A673 (cell line): ENCODE measurements around the gene COG4. TPM values are rescaled to one million over a fixed set of nuclear protein-coding genes. Genes with fewer than 3 reads are reported as not detected.

ENCODE experiments used
- BruUV-seq: library from RNA; stranded (reverse); fragments of 400-500 nt; replicated peaks from 2 replicates; lab custom pipeline; 2021; lab: Mats Ljungman, UMichigan
- CTCF ChIA-PET: fragments of 300-600 bp; sonication (Branson Sonifier 250); formaldehyde crosslinking; loops from one replicate; lab custom pipeline; 2022; ENCODE audit warnings: antibody characterized with exemption; lab: Charles Lee
- POLR2A ChIA-PET: fragments of 300-600 bp; sonication (Branson Sonifier 250); formaldehyde crosslinking; loops from one replicate; lab custom pipeline; 2022; ENCODE audit warnings: antibody characterized with exemption; ENCODE audit not compliant: low non-redundant PET; lab: Charles Lee
- DNase-seq: peaks from one replicate; pipeline ENCODE4 v3.0.0-alpha.2; 2015; ENCODE audit warnings: low spot score
- H3K27ac ChIP-seq: fragments of 200-600 bp; sonication (generic); 2 replicates; pipeline ENCODE4 v1.5.1; 2016; ENCODE audit warnings: mixed run types, low read depth, mild to moderate bottlenecking, mixed read lengths, antibody characterized with exemption, low read length; ENCODE audit not compliant: poor library complexity, severe bottlenecking
- H3K27me3 ChIP-seq: fragments of 200-600 bp; sonication (generic); replicated peaks from 2 replicates; pipeline ENCODE4 v1.6.1; 2017; ENCODE audit warnings: mixed run types, low read depth, mild to moderate bottlenecking, mixed read lengths, antibody characterized with exemption, low read length; ENCODE audit not compliant: insufficient read depth, poor library complexity
- H3K36me3 ChIP-seq: fragments of 200-600 bp; sonication (generic); 2 replicates; pipeline ENCODE4 v1.6.1; 2016; ENCODE audit warnings: mixed run types, mild to moderate bottlenecking, mixed read lengths, antibody characterized with exemption, low read length; ENCODE audit not compliant: insufficient read depth, poor library complexity, severe bottlenecking
- H3K4me1 ChIP-seq: fragments of 200-600 bp; sonication (generic); 2 replicates; pipeline ENCODE4 v1.6.1; 2017; ENCODE audit warnings: mixed run types, mild to moderate bottlenecking, mixed read lengths, antibody characterized with exemption, low read length; ENCODE audit not compliant: insufficient read depth, poor library complexity, severe bottlenecking
- H3K4me3 ChIP-seq: fragments of 200-600 bp; sonication (generic); 2 replicates; pipeline ENCODE4 v1.5.1; 2016; ENCODE audit warnings: low read depth, mixed run types, mild to moderate bottlenecking, mixed read lengths, low read length; ENCODE audit not compliant: poor library complexity, severe bottlenecking
- H3K9me3 ChIP-seq: fragments of 200-600 bp; sonication (generic); 2 replicates; pipeline ENCODE4 v1.6.1; 2016; ENCODE audit warnings: mixed run types, low read depth, mild to moderate bottlenecking, mixed read lengths, antibody characterized with exemption, low read length; ENCODE audit not compliant: poor library complexity, severe bottlenecking
- EZH2 ChIP-seq: fragments of 200-600 bp; sonication (generic); IDR thresholded peaks from 2 replicates; pipeline ENCODE4 v1.6.1; 2017; ENCODE audit warnings: borderline replicate concordance, low read depth, mild to moderate bottlenecking, mixed read lengths, antibody characterized with exemption, low read length; ENCODE audit not compliant: poor library complexity, severe bottlenecking
- intact Hi-C: fragments of 100-400 bp; cut with micrococcal nuclease; formaldehyde crosslinking; loops from one replicate; pipeline ENCODE4 v1.10.0; 2022; ENCODE audit not compliant: unreplicated experiment
- total RNA-seq: library from RNA; stranded (reverse); gene quantifications from 2 replicates; pipeline ENCODE4 v1.2.3, GENCODE V29; 2021
- TF ChIP-seq, protein P1 (sequence below): fragments of 300-800, 200-600 bp; sonication (generic); conservative IDR thresholded peaks from 2 replicates; pipeline ENCODE4 v1.5.1; 2017; ENCODE audit warnings: low read depth, mild to moderate bottlenecking, antibody characterized with exemption, low read length, moderate library complexity, mixed read lengths

Gene COG4
- total RNA-seq, 1 experiment from 2014 or later, result 68.6 TPM

GRCh38 chr16:70460737-70461261 lies 62.6 kb downstream of the COG4 start:
- Histone ChIP-seq H3K9me3 (no peaks in the 10 kb centered on the region), H3K27ac (no peak overlapping the region), H3K4me3 (no peak overlapping the region), H3K27me3 (no peaks in the 10 kb centered on the region), H3K4me1 (peaks cover 9% of the 10 kb centered on the region), H3K36me3 (no peaks in the 10 kb centered on the region)
- ChIA-PET POLR2A (no interaction called here), CTCF (no interaction called here)
- intact Hi-C loops, result no loop called here
- BruUV-seq, result no TSS peak
- DNase-seq, result peak; percentile 56
- TF ChIP-seq EZH2, result no peak
- TF ChIP-seq, protein P1, sequence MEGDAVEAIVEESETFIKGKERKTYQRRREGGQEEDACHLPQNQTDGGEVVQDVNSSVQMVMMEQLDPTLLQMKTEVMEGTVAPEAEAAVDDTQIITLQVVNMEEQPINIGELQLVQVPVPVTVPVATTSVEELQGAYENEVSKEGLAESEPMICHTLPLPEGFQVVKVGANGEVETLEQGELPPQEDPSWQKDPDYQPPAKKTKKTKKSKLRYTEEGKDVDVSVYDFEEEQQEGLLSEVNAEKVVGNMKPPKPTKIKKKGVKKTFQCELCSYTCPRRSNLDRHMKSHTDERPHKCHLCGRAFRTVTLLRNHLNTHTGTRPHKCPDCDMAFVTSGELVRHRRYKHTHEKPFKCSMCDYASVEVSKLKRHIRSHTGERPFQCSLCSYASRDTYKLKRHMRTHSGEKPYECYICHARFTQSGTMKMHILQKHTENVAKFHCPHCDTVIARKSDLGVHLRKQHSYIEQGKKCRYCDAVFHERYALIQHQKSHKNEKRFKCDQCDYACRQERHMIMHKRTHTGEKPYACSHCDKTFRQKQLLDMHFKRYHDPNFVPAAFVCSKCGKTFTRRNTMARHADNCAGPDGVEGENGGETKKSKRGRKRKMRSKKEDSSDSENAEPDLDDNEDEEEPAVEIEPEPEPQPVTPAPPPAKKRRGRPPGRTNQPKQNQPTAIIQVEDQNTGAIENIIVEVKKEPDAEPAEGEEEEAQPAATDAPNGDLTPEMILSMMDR, result no peak

DNA sequence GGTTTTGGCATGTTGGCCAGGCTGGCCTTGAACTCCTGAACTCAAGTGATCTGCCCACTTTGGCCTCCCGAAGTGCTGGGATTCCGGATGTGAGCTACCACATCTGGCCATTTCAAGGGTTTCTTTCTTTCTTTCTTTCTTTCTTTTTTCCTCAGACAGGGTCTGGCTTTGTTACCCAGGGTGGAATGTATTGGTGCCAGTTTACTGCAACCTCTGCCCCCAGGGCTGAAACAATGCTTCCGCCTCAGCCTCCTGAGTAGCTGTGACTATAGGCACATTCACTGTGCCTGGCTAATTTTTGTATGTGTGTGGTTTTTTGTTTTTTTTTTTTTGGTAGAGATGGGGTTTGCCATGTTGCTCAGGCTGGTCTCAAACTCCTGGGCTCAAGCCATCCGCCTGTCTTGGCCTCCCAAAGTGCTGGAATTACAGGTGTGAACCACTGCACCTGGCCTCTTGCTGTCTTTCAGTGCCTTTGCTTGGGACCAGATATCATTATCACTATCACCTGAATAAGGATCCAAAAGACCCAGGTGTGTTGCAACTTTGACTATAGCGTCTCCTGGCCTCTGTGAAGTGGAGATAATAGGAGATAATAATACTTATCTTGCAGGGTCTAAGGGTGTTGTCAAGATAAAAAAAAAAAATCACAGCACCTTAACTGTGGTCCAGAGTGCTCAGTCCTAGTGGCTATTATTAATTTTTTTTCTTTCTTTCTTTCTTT lies 65.7 kb downstream of the COG4 start:
- intact Hi-C loops, result no loop called here
- TF ChIP-seq, protein P1, result no peak
- no peak for TF ChIP-seq EZH2
- no peaks in the 10 kb centered on the region for H3K27me3 ChIP-seq
- ChIA-PET CTCF (no interaction called here), POLR2A (no interaction called here)
- no TSS peak for BruUV-seq
- H3K36me3 ChIP-seq, result no peaks in the 10 kb centered on the region
- no peaks in the 10 kb centered on the region for H3K9me3 ChIP-seq
- peaks cover 13% of the 10 kb centered on the region for H3K4me1 ChIP-seq
- no peak for DNase-seq
- no peak overlapping the region for H3K27ac ChIP-seq
- no peak overlapping the region for H3K4me3 ChIP-seq

- no peaks in the 10 kb centered on the region for H3K9me3 ChIP-seq
- no peak for TF ChIP-seq EZH2
- TF ChIP-seq, protein P1, result 0 out of 2 replicates have a peak, but pooled peaks have one; percentile 13
- no peaks in the 10 kb centered on the region for H3K27me3 ChIP-seq
- no peak overlapping the region for H3K4me3 ChIP-seq
- DNase-seq, result no peak
- intact Hi-C loops, result no loop called here
- ChIA-PET CTCF (no interaction called here), POLR2A (no interaction called here)
- H3K4me1 ChIP-seq, result peaks cover 7% of the 10 kb centered on the region
- BruUV-seq, result no TSS peak
- H3K36me3 ChIP-seq, result no peaks in the 10 kb centered on the region
- H3K27ac ChIP-seq, result no peak overlapping the region
Measured at GRCh38 chr16:70455910-70456309, 67.4 kb downstream of the COG4 start.
